Measurements from ENCODE around the gene OTOGL.
"Not testable (repeated sequence)": the region's sequence is repeated elsewhere in the genome, so short reads cannot be mapped to it uniquely, and the experiment has no call there.

The OTOGL gene

GRCh38 chr12:80226576-80226975, 127.2 kb downstream of the OTOGL start:
- H3F3A ChIP-seq (ENCODE audit: control insufficient read depth, insufficient read depth): no peaks in the 10 kb centered on the region
- H3K4me3 ChIP-seq (ENCODE audit: low read length): no peak overlapping the region
- H4K20me1 ChIP-seq (ENCODE audit: control insufficient read depth, insufficient read depth, low read depth, low read length): no peaks in the 10 kb centered on the region
- no peaks in the 10 kb centered on the region for H3K4me1 ChIP-seq (ENCODE audit: control insufficient read depth, low read length)
- TF ChIP-seq EZH2phosphoT487 (IDR thresholded peaks at IDR 0.05; ENCODE audit: borderline replicate concordance, low read length) (no peak), CTCF (IDR thresholded peaks at IDR 0.05; ENCODE audit: low read depth, low read length, poor library complexity, severe bottlenecking) (no peak)
- peaks cover 4% of the 10 kb centered on the region; the same call in 1 of the 2 replicates for H3K27me3 ChIP-seq (ENCODE audit: control insufficient read depth, low read length)
- no peaks in the 10 kb centered on the region for H3K9me3 ChIP-seq (ENCODE audit: control insufficient read depth, insufficient read depth, low read length)
- no peaks in the 10 kb centered on the region for H3K9me2 ChIP-seq (replicated peaks; ENCODE audit: control insufficient read depth, low read length)
- H3K27ac ChIP-seq (ENCODE audit: low read depth, low read length): no peak overlapping the region
- no peaks in the 10 kb centered on the region for H3K79me2 ChIP-seq (ENCODE audit: control insufficient read depth, low read length)
- H3K4me2 ChIP-seq (ENCODE audit: low read length): no peak overlapping the region
- no peaks in the 10 kb centered on the region for H3K36me3 ChIP-seq (ENCODE audit: control insufficient read depth, low read length)

- H4K20me1 ChIP-seq (ENCODE audit: control insufficient read depth, insufficient read depth, low read depth, low read length); H3K79me2 ChIP-seq (ENCODE audit: control insufficient read depth, low read length); H3K36me3 ChIP-seq (ENCODE audit: control insufficient read depth, low read length); H3K4me3 ChIP-seq (ENCODE audit: low read length); H3K4me1 ChIP-seq (ENCODE audit: control insufficient read depth, low read length); H3K4me2 ChIP-seq (ENCODE audit: low read length); H3K27ac ChIP-seq (ENCODE audit: low read depth, low read length); H3K27me3 ChIP-seq (ENCODE audit: control insufficient read depth, low read length); H3K9me3 ChIP-seq (ENCODE audit: control insufficient read depth, insufficient read depth, low read length); H3F3A ChIP-seq (ENCODE audit: control insufficient read depth, insufficient read depth); H3K9me2 ChIP-seq (replicated peaks; ENCODE audit: control insufficient read depth, low read length): not testable (repeated sequence)
Measured at GRCh38 chr12:80227904-80228303, 128.6 kb downstream of the OTOGL start.

GRCh38 chr12:80230068-80230467, 130.7 kb downstream of the OTOGL start:
- Histone ChIP-seq H3K9me2 (replicated peaks; ENCODE audit: control insufficient read depth, low read length) (no peaks in the 10 kb centered on the region), H3K27ac (ENCODE audit: low read depth, low read length) (no peak overlapping the region), H3K79me2 (ENCODE audit: control insufficient read depth, low read length) (no peaks in the 10 kb centered on the region), H3K9me3 (ENCODE audit: control insufficient read depth, insufficient read depth, low read length) (no peaks in the 10 kb centered on the region), H3K4me2 (ENCODE audit: low read length) (no peak overlapping the region), H4K20me1 (ENCODE audit: control insufficient read depth, insufficient read depth, low read depth, low read length) (no peaks in the 10 kb centered on the region), H3F3A (ENCODE audit: control insufficient read depth, insufficient read depth) (no peaks in the 10 kb centered on the region), H3K36me3 (ENCODE audit: control insufficient read depth, low read length) (no peaks in the 10 kb centered on the region), H3K27me3 (ENCODE audit: control insufficient read depth, low read length) (peaks cover 4% of the 10 kb centered on the region; the same call in 1 of the 2 replicates), H3K4me1 (ENCODE audit: control insufficient read depth, low read length) (no peaks in the 10 kb centered on the region), H3K4me3 (ENCODE audit: low read length) (no peak overlapping the region)
- TF ChIP-seq EZH2phosphoT487 (IDR thresholded peaks at IDR 0.05; ENCODE audit: borderline replicate concordance, low read length) (no peak), CTCF (IDR thresholded peaks at IDR 0.05; ENCODE audit: low read depth, low read length, poor library complexity, severe bottlenecking) (no peak)

GRCh38 chr12:80232837-80233236, 133.5 kb downstream of the OTOGL start:
- no peak for TF ChIP-seq EZH2phosphoT487 (IDR thresholded peaks at IDR 0.05; ENCODE audit: borderline replicate concordance, low read length)
- no peak for TF ChIP-seq CTCF (IDR thresholded peaks at IDR 0.05; ENCODE audit: low read depth, low read length, poor library complexity, severe bottlenecking)
- Histone ChIP-seq H3K4me1 (ENCODE audit: control insufficient read depth, low read length) (no peaks in the 10 kb centered on the region), H3K4me2 (ENCODE audit: low read length) (no peak overlapping the region), H3K4me3 (ENCODE audit: low read length) (no peak overlapping the region), H3K27me3 (ENCODE audit: control insufficient read depth, low read length) (no peaks in the 10 kb centered on the region), H3K36me3 (ENCODE audit: control insufficient read depth, low read length) (no peaks in the 10 kb centered on the region), H3K27ac (ENCODE audit: low read depth, low read length) (no peak overlapping the region), H3K79me2 (ENCODE audit: control insufficient read depth, low read length) (no peaks in the 10 kb centered on the region), H3K9me3 (ENCODE audit: control insufficient read depth, insufficient read depth, low read length) (no peaks in the 10 kb centered on the region), H3F3A (ENCODE audit: control insufficient read depth, insufficient read depth) (no peaks in the 10 kb centered on the region), H4K20me1 (ENCODE audit: control insufficient read depth, insufficient read depth, low read depth, low read length) (no peaks in the 10 kb centered on the region), H3K9me2 (replicated peaks; ENCODE audit: control insufficient read depth, low read length) (no peaks in the 10 kb centered on the region)
